Esophagus squamous epithelium (tissue), 4 donors: ENCODE data around the gene MED16.

Experiments
- POLR2A ChIP-seq, 4 donors: fragments of 450-650 bp; IDR thresholded peaks; one replicate each; pipeline ENCODE4 v1.6.1; 2017; ENCODE audit warnings: antibody characterized with exemption in 4 of 4, mild to moderate bottlenecking in 4 of 4, moderate library complexity in 3 of 4
- TF ChIP-seq, protein P1 (sequence below), 6 experiments: fragments of 450-650 bp in 4 of 6; fragments of 200-600 bp in 2 of 6; sonication (generic) in 2 of 6; IDR thresholded peaks; one replicate each; pipeline ENCODE4 v1.5.1; 2016 to 2019; ENCODE audit warnings: antibody characterized with exemption in 6 of 6, mild to moderate bottlenecking in 4 of 6, moderate library complexity in 4 of 6

- TF ChIP-seq, protein P1, sequence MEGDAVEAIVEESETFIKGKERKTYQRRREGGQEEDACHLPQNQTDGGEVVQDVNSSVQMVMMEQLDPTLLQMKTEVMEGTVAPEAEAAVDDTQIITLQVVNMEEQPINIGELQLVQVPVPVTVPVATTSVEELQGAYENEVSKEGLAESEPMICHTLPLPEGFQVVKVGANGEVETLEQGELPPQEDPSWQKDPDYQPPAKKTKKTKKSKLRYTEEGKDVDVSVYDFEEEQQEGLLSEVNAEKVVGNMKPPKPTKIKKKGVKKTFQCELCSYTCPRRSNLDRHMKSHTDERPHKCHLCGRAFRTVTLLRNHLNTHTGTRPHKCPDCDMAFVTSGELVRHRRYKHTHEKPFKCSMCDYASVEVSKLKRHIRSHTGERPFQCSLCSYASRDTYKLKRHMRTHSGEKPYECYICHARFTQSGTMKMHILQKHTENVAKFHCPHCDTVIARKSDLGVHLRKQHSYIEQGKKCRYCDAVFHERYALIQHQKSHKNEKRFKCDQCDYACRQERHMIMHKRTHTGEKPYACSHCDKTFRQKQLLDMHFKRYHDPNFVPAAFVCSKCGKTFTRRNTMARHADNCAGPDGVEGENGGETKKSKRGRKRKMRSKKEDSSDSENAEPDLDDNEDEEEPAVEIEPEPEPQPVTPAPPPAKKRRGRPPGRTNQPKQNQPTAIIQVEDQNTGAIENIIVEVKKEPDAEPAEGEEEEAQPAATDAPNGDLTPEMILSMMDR (IDR thresholded peaks at IDR 0.05): no peak
- no peak for TF ChIP-seq POLR2A (IDR thresholded peaks at IDR 0.05)
Measured at GRCh38 chr19:825897-826644, 66.9 kb downstream of the MED16 start.
